HG03432 (cell line): ENCODE results near the gene RNGTT.
A peak's percentile ranks its signal among the peaks of the same experiment; 100 is the strongest.
"Not testable (repeated sequence)": the region's sequence is repeated elsewhere in the genome, so short reads cannot be mapped to it uniquely, and the experiment has no call there.

Experiments used
- ATAC-seq: cut with Tn5 transposase; IDR thresholded peaks from one replicate; pipeline ENCODE4 v1.9.1; 2021; ENCODE audit warnings: mild to moderate bottlenecking, moderate library complexity; ENCODE audit not compliant: unreplicated experiment

Gene RNGTT

GRCh38 chr6:88741939-88742338 lies 221.5 kb downstream of the RNGTT start:
- ATAC-seq, result no peak

- no peak for ATAC-seq
Observed at GRCh38 chr6:88741071-88741470, 222.3 kb downstream of the RNGTT start.

DNA sequence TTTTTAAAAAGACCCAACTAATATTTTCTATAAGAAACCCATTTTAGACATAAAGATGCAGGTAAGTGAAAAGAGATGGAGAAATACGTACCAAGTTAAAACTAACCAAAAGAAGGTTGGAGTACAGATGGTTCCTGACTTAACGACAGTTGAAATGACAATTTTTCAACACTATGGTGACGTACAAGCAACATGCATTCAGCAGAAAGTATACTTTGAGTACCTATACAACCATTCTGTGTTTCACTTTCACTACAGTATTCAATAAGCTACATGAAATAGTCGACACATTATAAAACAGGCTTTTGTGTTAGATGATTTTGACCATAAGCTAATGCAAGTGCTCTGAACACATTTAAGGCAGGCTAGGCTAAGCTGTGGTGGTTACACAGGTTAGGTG lies 228.9 kb downstream of the RNGTT start:
- ATAC-seq, result no peak

DNA sequence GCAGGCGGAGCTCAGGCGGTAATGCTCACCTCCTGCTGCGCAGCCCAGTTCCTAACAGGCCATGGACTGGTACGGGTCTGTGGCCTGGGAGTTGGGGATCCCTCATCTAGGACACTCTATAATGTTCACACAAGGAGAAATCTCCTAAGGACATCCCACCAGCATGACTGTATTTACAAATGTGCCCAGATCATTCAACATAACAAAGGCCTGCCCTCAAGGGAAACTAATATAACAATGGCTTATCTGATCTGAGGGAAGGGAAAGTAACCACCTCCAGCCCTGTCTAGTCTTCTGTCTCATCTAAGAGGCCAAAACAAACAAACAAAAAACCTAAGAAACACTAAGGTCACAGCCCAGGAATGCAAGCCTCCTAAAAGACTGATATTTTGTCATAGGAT lies 232.8 kb downstream of the RNGTT start:
- ATAC-seq, result no peak

DNA sequence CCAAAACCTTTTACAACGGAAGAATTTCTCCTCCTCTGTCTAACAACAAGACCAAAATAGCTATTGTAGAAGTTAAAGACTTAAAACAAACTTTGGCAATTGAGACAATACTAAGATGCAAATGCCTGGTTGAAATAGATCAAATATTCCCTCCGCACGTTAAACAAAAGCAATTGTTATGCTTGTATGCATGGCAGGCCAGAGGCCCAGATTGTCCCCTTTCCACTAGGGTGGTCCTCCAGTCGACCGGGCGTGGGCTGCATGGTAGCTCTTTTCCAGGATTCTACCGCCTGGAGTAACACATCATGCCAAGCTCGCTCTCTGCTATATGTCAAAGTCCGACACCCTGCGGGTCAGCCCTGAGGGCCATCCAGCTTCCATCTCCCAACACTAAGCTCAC lies 234.7 kb downstream of the RNGTT start:
- no peak for ATAC-seq

- not testable (repeated sequence) for ATAC-seq
Observed at GRCh38 chr6:88726409-88726808, 237.0 kb downstream of the RNGTT start.

DNA sequence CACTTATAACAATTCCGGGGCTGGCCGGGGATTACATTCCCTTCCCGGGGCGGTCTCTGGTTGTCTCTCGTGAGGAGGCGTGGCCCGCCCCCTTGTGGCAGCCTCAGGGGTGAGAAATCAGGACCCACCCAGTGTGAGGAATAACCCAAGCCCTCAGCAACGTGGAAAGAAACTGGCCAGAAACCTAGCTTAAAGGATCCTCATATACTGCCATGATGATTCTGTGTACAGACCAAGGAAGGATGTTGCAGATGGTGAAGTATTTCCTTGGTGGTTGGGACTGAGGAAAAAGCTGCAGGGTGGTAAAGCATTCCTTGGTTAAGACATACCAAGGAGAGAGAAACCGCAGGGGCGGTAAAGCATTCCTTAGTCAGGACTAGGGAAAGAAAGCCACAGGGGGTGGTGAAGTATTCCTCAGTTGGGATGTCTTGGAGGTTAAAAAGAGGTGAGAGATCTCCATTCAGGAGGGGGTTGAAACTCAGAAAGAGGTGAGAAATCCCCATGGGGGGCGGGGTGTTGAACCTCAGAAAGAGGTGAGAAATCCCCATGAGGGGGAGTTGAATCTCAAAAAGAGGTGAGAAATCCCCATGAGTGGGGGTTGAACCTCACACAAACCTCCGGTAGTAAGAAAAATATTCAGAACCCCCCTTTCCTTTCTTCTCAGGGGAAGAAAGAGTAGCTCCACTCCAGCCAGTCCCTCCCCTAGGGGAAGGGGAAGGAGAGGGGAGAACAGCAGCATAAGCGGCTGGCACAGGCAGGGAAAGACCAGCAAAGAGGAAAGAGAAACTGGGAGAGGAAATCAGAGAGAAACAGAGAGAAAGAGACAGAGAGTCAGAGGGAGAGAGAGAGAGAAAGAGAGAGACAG lies 238.1 kb downstream of the RNGTT start:
- ATAC-seq, result no peak

GRCh38 chr6:88722686-88723085 lies 240.7 kb downstream of the RNGTT start:
- ATAC-seq, result no peak

GRCh38 chr6:88716399-88716798 lies 247.0 kb downstream of the RNGTT start:
- ATAC-seq, result not testable (repeated sequence)

- no peak for ATAC-seq
Observed at GRCh38 chr6:88712243-88712936, 251.0 kb downstream of the RNGTT start.

GRCh38 chr6:88709819-88710246 lies 253.6 kb downstream of the RNGTT start:
- ATAC-seq, result no peak

GRCh38 chr6:88708197-88708744 lies 255.1 kb downstream of the RNGTT start:
- ATAC-seq, result no peak

- peak; percentile 83 for ATAC-seq
Observed at GRCh38 chr6:88705601-88706000, 257.8 kb downstream of the RNGTT start.

DNA sequence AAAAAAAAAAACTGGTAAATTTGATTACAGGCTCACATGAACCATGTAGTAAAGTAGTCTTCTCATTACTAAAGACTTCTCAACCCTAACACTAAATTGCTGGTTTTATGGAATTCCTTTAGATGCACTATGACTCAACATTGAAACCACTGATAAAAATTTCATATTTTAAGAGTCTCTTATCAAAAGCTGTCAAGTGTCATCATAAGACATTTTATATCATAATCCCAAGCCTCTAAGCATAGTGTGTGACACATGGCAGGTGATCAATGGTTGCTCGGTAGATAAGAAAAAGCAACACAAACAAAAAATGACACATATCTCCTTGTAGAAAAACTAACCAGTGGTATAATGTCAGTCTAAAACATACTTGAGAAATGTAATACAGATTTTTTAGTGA lies 258.4 kb downstream of the RNGTT start:
- ATAC-seq, result no peak

DNA sequence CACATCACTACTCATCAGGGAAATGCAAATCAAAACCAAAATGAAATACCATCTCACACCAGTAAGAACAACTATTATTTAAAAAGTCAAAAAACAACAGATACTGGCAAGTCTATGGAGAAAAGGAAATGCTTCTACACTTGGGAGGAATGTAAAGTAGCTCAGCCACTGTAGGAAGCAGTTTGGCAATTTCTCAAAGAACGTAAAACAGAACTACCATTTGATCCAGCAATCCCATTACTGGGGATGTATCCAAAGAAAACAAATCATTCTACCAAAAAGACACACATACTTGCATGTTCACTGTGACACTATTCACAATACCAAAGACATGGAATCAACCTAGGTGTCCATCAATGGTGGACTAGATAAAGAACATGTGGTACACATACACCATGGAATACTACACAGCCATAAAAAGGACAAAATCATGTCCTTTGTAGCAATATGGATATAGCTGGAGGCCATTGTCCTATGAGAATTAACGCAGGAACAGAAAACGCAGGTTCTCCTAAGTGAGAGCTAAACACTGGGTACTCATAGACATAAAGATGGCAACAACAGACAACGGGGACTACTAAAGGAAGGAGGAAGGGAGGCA lies 260.4 kb downstream of the RNGTT start:
- no peak for ATAC-seq

DNA sequence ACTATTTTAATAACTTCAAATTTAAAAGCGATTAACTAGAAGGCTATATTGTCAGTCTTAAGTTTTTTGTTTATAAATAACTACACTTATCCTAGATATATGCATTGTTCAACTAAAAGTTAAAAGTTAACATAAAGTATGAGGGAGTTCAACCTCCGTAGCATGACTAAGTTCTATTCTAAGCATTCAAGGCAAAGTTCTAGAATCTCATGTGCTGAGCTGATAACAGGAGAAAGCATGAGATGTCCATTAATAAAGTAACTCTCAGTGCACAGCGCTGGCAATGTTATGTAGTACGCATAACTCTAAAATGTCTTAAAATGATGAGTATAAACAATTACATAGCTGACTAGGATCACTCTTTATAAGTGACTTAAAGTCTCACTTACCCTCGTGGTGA lies 264.8 kb downstream of the RNGTT start:
- ATAC-seq, result no peak

DNA sequence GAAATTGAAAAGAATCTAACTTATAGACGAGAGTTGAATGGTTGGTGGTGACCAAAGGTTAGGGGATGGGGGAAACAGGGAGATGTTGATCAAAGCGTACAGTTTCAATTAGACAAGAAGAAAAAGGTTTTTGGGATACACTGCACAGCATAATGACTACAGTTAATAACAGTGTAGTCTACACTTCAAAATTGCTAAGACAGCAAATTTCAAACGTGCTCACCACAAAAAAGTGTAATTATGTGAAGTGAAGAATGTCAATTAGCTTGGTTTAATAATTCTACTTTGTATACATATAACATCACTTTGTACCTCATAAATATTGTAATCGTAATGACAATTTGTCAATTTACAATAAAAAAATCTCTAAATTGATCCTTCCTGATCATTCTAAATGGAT lies 267.5 kb downstream of the RNGTT start:
- ATAC-seq, result no peak

DNA sequence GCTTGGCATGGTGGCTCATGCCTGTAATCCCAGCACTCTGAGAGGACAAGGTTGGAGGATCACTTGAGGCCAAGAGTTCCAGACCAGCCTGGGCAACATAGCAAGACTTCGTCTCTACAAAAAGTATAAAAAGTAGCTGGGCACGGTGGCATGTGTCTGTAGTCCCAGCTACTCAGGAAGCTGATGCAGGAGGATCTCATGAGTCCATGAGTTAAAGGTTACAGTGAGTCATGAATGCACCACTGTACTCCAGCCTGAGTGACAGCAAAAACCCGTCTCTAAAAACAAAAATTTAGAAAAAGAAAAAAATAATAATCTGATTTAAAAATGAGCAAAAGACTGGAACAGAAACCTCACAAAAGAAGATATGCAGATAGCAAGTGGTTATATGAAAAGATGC lies 279.7 kb downstream of the RNGTT start:
- ATAC-seq, result no peak

DNA sequence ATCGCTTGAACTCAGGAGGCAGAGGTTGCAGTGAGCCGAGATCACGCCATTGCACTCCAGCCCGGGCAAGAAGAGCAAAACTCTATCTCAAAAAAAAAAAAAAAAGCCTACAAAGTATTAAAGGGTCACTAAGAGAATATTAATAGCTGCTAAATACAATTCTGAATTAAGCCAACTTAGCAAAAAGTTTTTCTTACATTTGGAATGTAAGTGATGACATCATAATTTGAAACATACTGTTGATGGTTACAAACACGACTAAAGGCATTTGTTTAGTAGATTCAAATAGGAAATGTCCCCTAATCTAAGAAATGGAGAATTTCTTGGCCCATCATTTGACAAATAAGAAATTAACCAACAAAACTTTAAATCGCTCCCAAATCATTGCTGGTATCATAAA lies 282.8 kb downstream of the RNGTT start:
- no peak for ATAC-seq

DNA sequence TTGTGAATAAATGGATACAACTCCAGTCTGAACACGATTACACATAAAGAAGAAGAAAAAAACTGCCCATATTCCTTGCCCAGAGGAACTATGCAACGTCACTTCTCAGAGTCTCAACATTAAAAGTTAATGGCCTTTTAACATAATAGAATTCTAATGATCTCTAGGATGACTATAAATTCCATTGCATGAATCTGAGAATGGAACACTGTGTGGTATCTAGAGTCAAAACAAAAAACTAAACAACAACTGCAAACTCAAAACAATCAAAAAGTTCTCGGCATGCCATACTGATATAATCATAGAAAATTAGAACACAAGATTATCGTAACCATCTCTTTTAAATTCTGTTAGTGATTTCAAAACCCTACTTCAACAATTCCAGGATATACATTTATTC lies 283.6 kb downstream of the RNGTT start:
- ATAC-seq, result no peak

GRCh38 chr6:88677356-88677755 lies 286.1 kb downstream of the RNGTT start:
- ATAC-seq, result no peak

DNA sequence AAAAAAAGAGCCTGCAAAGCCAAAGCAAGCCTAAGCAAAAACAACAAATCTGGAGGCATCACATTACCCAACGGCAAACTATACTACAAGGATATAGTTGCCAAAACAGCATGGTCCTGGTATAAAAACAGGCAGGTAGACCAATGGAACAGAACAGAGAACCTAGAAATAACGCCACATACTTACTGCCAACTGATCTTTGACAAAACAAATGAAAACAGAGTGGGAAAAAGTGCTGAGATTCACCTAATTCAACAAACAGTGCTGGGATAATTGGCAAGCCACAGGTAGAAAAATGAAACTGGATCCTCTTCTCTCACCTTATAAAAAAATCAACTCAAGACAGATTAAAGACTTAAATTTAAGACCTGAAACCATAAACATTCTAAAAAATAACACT lies 291.8 kb downstream of the RNGTT start:
- no peak for ATAC-seq
